ENCODE data around the gene EYA4. TPM values are rescaled to one million over a fixed set of nuclear protein-coding genes. Genes with fewer than 3 reads are reported as not detected.

Gene EYA4
- total RNA-seq, 1 donor from 2014 or later = 0.78 TPM

DNA sequence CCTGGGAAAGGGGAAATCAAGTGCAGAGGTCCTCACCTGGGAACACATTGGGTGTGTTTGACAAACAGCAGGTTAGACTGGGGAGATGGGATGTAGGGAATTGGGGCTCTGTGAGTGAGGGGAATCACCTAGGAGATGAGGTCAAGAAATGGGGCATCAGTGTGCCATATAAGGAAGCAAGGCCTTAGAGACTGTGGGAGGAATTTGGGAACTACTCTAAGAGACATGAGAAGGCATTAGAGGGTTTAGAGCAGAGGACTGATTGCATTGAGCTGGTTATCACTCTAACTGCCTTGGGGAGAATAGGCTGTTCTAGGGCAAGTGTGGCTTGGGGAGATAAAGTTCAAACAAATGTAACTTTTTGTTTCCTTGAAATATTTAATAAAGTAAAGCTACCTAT is 189.9 kb downstream of the EYA4 start:
- DNase-seq (ENCODE audit: extremely low spot score, unreplicated experiment) = no peak
- H3K36me3 Mint-ChIP-seq (ENCODE audit: unreplicated experiment) = no peaks in the 10 kb centered on the region
- H3K27me3 Mint-ChIP-seq (ENCODE audit: unreplicated experiment) = peaks cover 23% of the 10 kb centered on the region
- no peak overlapping the region for H3K4me3 Mint-ChIP-seq (ENCODE audit: unreplicated experiment)
- H3K9me3 Mint-ChIP-seq (ENCODE audit: unreplicated experiment) = no peaks in the 10 kb centered on the region
- H3K27ac Mint-ChIP-seq (ENCODE audit: unreplicated experiment) = no peak overlapping the region
- H3K4me1 Mint-ChIP-seq (ENCODE audit: unreplicated experiment) = no peaks in the 10 kb centered on the region
- TF ChIP-seq, protein P1, sequence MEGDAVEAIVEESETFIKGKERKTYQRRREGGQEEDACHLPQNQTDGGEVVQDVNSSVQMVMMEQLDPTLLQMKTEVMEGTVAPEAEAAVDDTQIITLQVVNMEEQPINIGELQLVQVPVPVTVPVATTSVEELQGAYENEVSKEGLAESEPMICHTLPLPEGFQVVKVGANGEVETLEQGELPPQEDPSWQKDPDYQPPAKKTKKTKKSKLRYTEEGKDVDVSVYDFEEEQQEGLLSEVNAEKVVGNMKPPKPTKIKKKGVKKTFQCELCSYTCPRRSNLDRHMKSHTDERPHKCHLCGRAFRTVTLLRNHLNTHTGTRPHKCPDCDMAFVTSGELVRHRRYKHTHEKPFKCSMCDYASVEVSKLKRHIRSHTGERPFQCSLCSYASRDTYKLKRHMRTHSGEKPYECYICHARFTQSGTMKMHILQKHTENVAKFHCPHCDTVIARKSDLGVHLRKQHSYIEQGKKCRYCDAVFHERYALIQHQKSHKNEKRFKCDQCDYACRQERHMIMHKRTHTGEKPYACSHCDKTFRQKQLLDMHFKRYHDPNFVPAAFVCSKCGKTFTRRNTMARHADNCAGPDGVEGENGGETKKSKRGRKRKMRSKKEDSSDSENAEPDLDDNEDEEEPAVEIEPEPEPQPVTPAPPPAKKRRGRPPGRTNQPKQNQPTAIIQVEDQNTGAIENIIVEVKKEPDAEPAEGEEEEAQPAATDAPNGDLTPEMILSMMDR (IDR thresholded peaks at IDR 0.05) = no peak

DNA sequence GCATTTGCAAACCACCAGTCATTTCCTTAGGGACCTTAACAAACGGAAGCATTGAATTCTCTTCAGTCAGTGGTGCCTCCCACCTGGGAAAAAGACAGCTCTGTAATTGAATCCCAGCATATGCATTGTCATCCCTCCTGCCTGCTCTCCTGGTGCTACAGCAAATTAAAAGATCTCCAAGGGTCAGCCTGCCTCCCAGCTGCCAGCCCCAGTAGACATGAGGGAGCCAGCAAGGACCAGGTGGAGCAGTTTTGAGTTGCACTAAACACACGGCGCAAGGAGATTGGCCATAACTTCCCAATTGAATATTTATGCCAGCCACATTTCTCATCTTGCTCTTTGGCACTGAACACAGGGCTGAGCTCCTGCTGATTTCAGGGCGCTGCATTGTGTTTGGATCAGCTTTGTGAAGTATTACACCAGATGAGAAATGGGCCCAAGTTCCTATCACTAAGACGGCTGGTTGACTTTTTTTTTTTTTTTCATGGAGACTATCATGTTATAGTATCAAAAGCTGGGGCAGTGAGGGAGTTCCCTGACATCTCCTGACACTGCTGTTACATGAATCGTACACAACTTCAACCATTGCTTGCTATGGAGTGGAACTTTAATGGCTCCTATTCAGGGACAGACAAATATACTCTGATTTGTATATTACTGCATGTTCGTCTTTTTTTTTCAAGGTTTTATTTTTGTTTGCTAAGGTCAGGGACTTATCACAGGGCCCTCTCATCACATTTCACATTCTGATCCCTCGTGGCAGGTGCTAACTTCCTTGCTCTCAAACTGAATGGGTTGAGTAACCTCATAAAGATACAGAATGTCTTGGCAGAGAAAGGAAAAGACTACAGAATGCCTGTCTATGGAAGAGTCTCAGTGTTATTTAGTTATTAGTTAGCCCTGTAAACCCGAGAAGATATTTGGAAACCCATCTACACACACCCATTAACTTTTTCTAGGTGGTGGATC is 191.1 kb downstream of the EYA4 start:
- H3K27me3 Mint-ChIP-seq (ENCODE audit: unreplicated experiment) = peaks cover 17% of the 10 kb centered on the region
- no peak for DNase-seq (ENCODE audit: extremely low spot score, unreplicated experiment)
- no peaks in the 10 kb centered on the region for H3K9me3 Mint-ChIP-seq (ENCODE audit: unreplicated experiment)
- no peaks in the 10 kb centered on the region for H3K4me1 Mint-ChIP-seq (ENCODE audit: unreplicated experiment)
- no peak overlapping the region for H3K4me3 Mint-ChIP-seq (ENCODE audit: unreplicated experiment)
- no peak overlapping the region for H3K27ac Mint-ChIP-seq (ENCODE audit: unreplicated experiment)
- H3K36me3 Mint-ChIP-seq (ENCODE audit: unreplicated experiment) = no peaks in the 10 kb centered on the region
- TF ChIP-seq, protein P1 (IDR thresholded peaks at IDR 0.05) = no peak

DNA sequence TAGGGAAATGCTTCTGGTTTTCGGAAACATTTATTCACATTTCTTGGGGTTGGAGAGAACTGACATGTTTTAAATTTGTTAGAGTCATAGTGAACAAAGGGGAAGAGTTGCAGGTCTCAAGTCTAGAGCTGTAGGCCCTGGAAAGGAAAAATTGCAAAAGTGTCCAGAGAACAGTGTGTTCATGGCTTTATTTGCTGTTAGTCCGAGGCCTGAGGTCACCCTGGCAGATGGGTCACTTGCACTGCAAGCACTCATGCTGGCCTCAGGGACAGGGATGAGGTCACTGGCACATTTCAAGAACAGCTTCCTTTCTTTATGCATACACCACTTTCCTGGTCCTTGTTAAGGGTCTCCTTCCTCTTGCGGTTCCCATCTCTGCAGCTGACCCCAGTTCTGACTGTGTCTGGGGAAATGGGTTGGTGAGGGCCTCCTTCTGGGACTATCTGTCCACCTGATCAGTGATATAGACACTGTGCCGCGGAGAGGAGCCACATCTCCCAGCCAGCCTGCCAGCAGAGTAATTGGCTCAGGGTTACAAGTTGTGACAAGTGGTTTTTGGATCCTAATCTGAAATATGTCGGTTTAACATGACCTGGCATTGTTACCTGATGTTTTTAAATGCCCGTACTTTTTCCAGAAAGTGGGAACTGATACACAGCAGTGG is 194.0 kb downstream of the EYA4 start:
- no peaks in the 10 kb centered on the region for H3K9me3 Mint-ChIP-seq (ENCODE audit: unreplicated experiment)
- H3K27me3 Mint-ChIP-seq (ENCODE audit: unreplicated experiment) = peaks cover 13% of the 10 kb centered on the region
- no peak overlapping the region for H3K4me3 Mint-ChIP-seq (ENCODE audit: unreplicated experiment)
- H3K27ac Mint-ChIP-seq (ENCODE audit: unreplicated experiment) = no peak overlapping the region
- H3K4me1 Mint-ChIP-seq (ENCODE audit: unreplicated experiment) = no peaks in the 10 kb centered on the region
- no peak for DNase-seq (ENCODE audit: extremely low spot score, unreplicated experiment)
- H3K36me3 Mint-ChIP-seq (ENCODE audit: unreplicated experiment) = no peaks in the 10 kb centered on the region
- TF ChIP-seq, protein P1 (IDR thresholded peaks at IDR 0.05) = no peak

DNA sequence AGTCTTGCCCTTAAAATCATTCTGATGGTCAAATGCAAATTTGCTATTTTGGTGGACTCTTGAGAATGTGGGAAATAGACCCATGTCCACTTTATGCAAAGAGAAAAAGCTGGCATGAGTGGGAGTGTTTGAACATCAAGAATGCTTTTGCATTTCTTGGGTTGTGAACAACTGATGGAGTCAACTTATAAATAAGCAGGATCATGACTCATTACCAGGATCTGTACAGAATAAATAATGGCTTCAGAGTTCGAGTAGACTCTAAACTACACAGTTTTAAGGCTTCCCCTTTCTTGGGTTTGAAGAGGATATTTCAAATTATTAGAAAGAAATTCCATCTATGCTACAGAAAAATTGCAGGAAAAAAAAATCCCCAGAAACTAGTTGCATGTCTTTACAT is 195.5 kb downstream of the EYA4 start:
- DNase-seq (ENCODE audit: extremely low spot score, unreplicated experiment) = no peak
- Mint-ChIP-seq H3K36me3 (ENCODE audit: unreplicated experiment) (no peaks in the 10 kb centered on the region), H3K27ac (ENCODE audit: unreplicated experiment) (no peak overlapping the region), H3K9me3 (ENCODE audit: unreplicated experiment) (no peaks in the 10 kb centered on the region), H3K4me1 (ENCODE audit: unreplicated experiment) (no peaks in the 10 kb centered on the region), H3K27me3 (ENCODE audit: unreplicated experiment) (peaks cover 14% of the 10 kb centered on the region), H3K4me3 (ENCODE audit: unreplicated experiment) (no peak overlapping the region)
- TF ChIP-seq, protein P1 (IDR thresholded peaks at IDR 0.05) = no peak

DNA sequence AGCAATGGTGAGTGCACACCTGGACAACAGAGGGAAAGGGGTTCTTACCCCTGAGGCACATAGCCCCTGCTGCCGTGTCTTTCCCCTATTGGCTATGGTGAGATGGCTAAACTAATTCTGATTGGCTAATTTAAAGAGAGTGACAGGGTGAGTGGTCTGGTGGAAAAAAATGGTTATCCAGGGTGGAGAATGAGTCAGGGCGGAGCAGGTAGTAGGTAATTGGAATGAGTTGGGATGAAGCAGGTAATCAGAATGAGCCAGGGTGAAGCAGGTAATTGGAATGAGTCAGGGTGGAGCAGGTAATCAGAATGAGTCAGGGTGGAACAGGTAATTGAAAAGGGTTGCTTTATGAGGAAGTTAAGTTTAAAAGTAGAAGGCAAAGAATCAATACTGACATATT is 200.3 kb downstream of the EYA4 start:
- no peaks in the 10 kb centered on the region for H3K4me1 Mint-ChIP-seq (ENCODE audit: unreplicated experiment)
- H3K4me3 Mint-ChIP-seq (ENCODE audit: unreplicated experiment) = no peak overlapping the region
- H3K36me3 Mint-ChIP-seq (ENCODE audit: unreplicated experiment) = no peaks in the 10 kb centered on the region
- peaks cover 14% of the 10 kb centered on the region for H3K27me3 Mint-ChIP-seq (ENCODE audit: unreplicated experiment)
- no peak overlapping the region for H3K27ac Mint-ChIP-seq (ENCODE audit: unreplicated experiment)
- TF ChIP-seq, protein P1 (IDR thresholded peaks at IDR 0.05) = no peak
- H3K9me3 Mint-ChIP-seq (ENCODE audit: unreplicated experiment) = no peaks in the 10 kb centered on the region
- no peak for DNase-seq (ENCODE audit: extremely low spot score, unreplicated experiment)
